Choroid plexus epithelial cell (primary cell): ENCODE data around the gene CBX6.

Experiments used
- DNase-seq: peaks from one replicate; pipeline ENCODE4 v3.0.0-alpha.2; 2010; ENCODE audit warnings: low read depth
- H3K4me3 ChIP-seq: 2 replicates; pipeline ENCODE4 v1.5.1; 2011; ENCODE audit warnings: low read depth, mild to moderate bottlenecking, control low read depth, low read length, moderate library complexity
- TF ChIP-seq, protein P1 (sequence below): conservative IDR thresholded peaks from 2 replicates; pipeline ENCODE4 v1.5.1; 2011; ENCODE audit warnings: low read depth, mild to moderate bottlenecking, control low read depth, inconsistent platforms, low read length, moderate library complexity

The CBX6 gene

DNA sequence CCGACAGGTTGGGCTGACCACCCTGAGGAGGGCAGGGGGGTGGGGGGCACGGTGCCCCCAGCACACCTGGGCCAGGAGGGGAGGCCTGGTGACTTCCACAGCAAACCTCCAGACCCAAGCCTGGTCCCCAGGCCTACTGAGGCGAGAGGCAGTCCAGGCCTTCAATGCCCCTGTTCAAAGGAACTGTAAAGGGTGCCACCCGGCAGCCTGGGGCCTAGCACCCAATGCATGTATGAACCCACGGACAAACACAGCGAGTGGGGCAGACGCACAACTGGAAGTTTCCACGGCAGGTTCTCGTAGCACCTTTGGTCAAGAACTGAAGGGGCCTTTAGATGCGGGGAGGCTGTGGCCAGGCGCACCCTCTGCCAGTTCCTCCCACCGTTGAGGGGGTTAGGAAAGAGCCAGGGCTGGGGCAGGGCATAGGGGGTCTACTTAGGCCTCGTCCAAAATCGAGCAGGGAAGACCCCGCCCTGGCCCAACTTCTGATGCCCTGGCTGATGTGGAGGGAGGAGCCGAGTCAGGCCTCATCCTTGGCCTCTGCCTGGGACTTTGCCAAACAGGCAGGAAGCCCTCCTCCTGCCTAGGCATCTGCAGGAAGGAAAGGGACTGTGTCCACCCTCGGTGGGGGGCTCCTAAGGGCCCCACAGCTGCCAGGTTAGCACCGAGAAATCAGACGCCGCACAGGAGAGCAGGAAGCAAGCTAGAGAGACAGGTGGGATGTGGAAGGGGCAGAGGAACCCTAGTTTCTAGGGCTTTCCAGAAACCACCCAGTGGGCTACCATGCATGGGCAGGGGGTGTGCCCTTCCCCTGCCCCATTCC lies 6.6 kb downstream of the CBX6 start:
- DNase-seq, result no peak
- H3K4me3 ChIP-seq, result no peak overlapping the region
- TF ChIP-seq, protein P1, sequence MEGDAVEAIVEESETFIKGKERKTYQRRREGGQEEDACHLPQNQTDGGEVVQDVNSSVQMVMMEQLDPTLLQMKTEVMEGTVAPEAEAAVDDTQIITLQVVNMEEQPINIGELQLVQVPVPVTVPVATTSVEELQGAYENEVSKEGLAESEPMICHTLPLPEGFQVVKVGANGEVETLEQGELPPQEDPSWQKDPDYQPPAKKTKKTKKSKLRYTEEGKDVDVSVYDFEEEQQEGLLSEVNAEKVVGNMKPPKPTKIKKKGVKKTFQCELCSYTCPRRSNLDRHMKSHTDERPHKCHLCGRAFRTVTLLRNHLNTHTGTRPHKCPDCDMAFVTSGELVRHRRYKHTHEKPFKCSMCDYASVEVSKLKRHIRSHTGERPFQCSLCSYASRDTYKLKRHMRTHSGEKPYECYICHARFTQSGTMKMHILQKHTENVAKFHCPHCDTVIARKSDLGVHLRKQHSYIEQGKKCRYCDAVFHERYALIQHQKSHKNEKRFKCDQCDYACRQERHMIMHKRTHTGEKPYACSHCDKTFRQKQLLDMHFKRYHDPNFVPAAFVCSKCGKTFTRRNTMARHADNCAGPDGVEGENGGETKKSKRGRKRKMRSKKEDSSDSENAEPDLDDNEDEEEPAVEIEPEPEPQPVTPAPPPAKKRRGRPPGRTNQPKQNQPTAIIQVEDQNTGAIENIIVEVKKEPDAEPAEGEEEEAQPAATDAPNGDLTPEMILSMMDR, result no peak

DNA sequence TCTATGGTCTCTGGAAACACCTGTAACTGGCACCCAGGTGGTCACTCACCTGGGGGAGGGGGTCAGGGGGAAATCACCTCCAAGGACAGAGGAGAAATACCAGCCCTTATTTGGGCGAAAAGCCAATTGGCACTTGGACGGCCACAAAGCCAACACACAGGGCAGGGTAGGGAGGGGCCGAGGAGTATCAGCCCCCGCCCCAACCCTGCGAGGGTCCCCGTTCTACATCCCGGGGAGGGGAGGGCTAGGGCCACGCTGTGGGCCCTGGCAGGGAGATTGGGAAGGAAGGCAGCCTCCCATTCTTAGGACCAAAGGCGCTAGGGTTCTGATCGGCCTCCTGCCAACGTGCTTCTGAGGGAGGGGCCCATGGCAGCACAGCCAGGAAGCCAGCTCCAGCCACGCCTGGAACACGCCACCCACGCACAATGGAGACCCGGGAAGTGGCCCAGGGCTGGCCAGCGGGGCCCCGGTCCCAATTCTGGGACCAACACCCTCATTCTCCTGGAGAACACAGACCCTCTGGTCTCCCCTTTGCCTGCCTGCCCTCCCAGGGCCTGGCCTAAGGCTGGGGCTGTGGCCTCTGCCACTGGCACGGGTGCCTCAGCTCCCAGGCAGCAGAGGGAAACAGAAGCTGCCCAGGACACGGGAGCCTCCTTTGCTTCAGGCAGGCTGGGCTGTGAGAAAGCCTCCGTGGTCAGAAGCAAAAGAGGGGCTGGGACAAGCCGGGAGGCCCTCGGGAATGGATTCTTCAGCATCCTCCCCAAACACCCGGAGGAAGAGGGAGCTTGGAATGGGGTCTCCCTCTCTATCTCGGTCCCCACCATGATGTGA lies 7.4 kb downstream of the CBX6 start:
- no peak for DNase-seq
- TF ChIP-seq, protein P1, result no peak

DNA sequence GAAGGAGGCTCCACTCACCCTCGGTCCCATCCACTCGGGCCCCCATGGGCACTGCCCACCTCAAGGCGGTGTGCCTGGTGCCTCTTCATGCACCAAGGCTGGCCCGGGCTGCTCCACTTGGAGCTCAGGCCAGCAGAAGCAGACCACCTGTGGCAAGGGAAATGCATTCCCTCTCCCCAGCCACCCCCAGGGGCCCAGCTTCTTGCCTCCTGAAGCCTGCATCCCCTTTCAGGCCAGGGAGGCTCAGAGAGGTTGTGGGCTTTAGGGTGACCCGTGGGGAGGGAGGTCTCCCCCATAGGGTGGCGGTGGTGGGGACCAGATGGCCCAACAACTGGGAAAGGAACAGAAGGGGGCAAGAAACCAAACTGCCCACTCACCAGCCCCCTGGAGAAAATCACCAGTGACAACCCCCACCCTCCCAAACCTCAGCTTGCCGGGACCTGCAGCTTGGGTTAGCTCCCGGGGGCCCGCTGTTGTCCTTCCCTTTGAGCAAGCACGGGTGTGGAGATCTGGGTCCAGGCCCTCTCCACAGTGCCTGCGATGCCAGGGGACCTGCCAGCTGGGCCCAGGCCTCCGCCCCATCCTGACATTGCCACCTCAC lies 8.4 kb downstream of the CBX6 start:
- TF ChIP-seq, protein P1, result no peak
- no peak for DNase-seq
- no peak overlapping the region for H3K4me3 ChIP-seq

More for the DNA sequence above, 7.4 kb downstream of the CBX6 start:
- H3K4me3 ChIP-seq, result no peak overlapping the region

DNA sequence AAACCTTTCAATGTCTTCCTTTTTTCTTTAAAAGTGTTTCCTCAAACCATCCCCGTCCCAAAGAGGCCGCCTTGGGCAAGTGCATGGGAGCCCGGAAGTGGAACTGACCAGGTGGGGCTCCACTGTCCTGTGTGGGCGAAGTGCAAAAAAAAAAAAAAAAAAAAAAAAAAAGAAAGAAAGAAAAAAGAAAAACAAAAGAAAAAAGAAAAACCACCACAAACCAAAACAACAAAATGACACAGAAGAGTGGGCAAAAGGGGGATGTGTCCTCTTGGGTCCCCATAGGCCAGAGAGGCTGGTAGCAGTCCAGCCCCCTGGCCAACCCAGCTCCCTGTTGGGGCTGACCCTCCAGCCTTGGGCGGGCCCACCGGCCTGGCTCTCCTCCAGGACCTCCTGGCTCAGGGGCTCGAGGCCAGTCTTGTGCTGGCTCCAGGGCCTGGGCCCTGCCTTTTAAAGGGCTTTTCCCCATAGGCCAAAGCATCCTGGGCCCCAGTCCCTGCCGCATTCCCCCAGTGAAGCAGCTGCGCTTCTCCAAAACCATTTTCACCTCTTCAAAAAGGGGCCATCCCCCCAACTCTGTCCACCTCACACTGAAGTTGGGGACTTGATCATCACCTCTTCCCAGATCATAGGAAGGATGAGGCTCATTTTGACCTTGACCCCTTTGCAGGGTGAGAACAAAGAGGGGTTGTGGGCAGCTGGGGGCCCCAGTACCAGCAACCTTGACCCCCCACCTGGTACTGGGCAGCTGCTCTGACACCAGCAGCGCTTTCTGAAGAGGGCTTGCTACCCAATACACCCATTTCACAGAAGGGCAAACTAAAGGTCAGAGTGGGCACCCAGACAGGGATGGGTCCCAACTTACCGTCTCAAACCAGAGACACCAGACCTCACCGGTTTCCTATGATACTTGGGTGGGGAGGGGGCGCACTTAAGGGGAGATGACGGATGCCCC lies 9.4 kb downstream of the CBX6 start:
- H3K4me3 ChIP-seq, result no peak overlapping the region
- TF ChIP-seq, protein P1, result no peak
- no peak for DNase-seq

DNA sequence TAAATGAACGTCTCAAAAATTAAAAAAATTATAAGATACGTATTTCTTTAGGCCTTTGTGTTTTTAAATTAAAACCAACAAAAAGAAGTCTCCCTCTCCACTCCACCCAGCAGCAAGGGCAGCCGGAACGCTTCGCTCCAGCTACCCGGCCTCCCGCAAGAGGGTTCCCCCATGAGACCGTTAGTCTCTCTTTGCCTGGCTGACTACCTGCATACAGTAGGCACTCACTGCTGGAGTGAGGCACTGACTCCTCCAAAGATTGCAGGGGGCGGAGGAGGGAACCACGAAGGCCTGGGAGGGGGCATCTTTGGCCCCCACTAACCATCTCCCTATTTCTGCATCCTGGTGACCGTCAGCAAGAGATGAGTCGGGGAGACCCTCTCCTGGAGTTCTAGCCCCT lies 10.1 kb downstream of the CBX6 start:
- H3K4me3 ChIP-seq, result no peak overlapping the region
- TF ChIP-seq, protein P1, result no peak
- no peak for DNase-seq
